ENCODE results near the gene SERPINA6. TPM values are rescaled to one million over a fixed set of nuclear protein-coding genes. Genes with fewer than 3 reads are reported as not detected.

Gene SERPINA6
- total and polyA plus RNA-seq, 12 donors, result not detected

GRCh38 chr14:94314890-94315289 is 8.2 kb downstream of the SERPINA6 start:
- intact Hi-C loops (cut with DNase I), result no loop called here
- no peak for ATAC-seq
- H3K27ac ChIP-seq, result no peak overlapping the region
- no peaks in the 10 kb centered on the region for H3K36me3 ChIP-seq
- no peak for DNase-seq
- peaks cover 0 to 22% (median 0%) of the 10 kb centered on the region in 11 donors for H3K9me3 ChIP-seq
- TF ChIP-seq CTCF (IDR thresholded peaks at IDR 0.05), result no peak
- H3K27me3 ChIP-seq, result no peaks in the 10 kb centered on the region
- WGBS, 2 donors, result 88 to 92% methylated on average over 2 of the region's 2 CpGs
- H3K4me3 ChIP-seq, result no peak overlapping the region
- no peaks in the 10 kb centered on the region for H3K4me1 ChIP-seq

- DNase-seq (no peak), ATAC-seq (no peak)
- WGBS, 2 donors, result 76 to 81% methylated on average over 8 of the region's 8 CpGs
- TF ChIP-seq CTCF (IDR thresholded peaks at IDR 0.05), result no peak
- H3K4me3 ChIP-seq, result no peak overlapping the region
- H3K9me3 ChIP-seq, result peaks cover 0 to 22% (median 0%) of the 10 kb centered on the region in 11 donors
- H3K27ac ChIP-seq, result no peak overlapping the region
- no peaks in the 10 kb centered on the region for H3K27me3 ChIP-seq
- intact Hi-C loops (cut with DNase I), result no loop called here
- H3K36me3 ChIP-seq, result no peaks in the 10 kb centered on the region
- no peaks in the 10 kb centered on the region for H3K4me1 ChIP-seq
These were observed 9.0 kb downstream of the SERPINA6 start for GRCh38 chr14:94313991-94314655.

- intact Hi-C loops (cut with DNase I), result no loop called here
- no peak for DNase-seq
- TF ChIP-seq CTCF (IDR thresholded peaks at IDR 0.05), result no peak
- no peak for ATAC-seq
- Histone ChIP-seq H3K27ac (no peak overlapping the region), H3K4me3 (no peak overlapping the region), H3K9me3 (peaks cover 0 to 29% (median 4%) of the 10 kb centered on the region in 11 donors), H3K4me1 (no peaks in the 10 kb centered on the region), H3K27me3 (peaks cover 0 to 3% (median 0%) of the 10 kb centered on the region in 7 donors), H3K36me3 (no peaks in the 10 kb centered on the region)
- WGBS, 2 donors, result 68 to 78% methylated on average over 6 of the region's 6 CpGs
These were observed 10.5 kb downstream of the SERPINA6 start for GRCh38 chr14:94312481-94313246.

GRCh38 chr14:94310248-94310647 is 12.9 kb downstream of the SERPINA6 start:
- H3K4me3 ChIP-seq, result no peak overlapping the region
- WGBS, 2 donors, result 73 to 82% methylated on average over 3 of the region's 3 CpGs
- TF ChIP-seq CTCF (IDR thresholded peaks at IDR 0.05), result no peak
- intact Hi-C loops (cut with DNase I), result no loop called here
- ATAC-seq, result no peak
- DNase-seq, result no peak
- peaks cover 0 to 26% (median 10%) of the 10 kb centered on the region in 11 donors for H3K9me3 ChIP-seq
- no peaks in the 10 kb centered on the region for H3K36me3 ChIP-seq
- H3K4me1 ChIP-seq, result no peaks in the 10 kb centered on the region
- H3K27ac ChIP-seq, result no peak overlapping the region
- H3K27me3 ChIP-seq, result peaks cover 0 to 3% (median 0%) of the 10 kb centered on the region in 7 donors

Data from heart right ventricle (tissue), 16 donors.